Neural progenitor cell (in vitro differentiated cells): ENCODE measurements around the gene S100A5. TPM values are rescaled to one million over a fixed set of nuclear protein-coding genes. Genes with fewer than 3 reads are reported as not detected.

Experiments used
- DNase-seq: peaks from one replicate; pipeline ENCODE4 v3.0.0-alpha.2; 2016; ENCODE audit warnings: low spot score
- H2AFZ ChIP-seq: fragments of 200-600 bp; sonication (generic); replicated peaks from 2 replicates; pipeline ENCODE4 v1.6.1; 2016; ENCODE audit warnings: antibody characterized with exemption
- H3F3A ChIP-seq: fragments of 200-600 bp; sonication (generic); 2 replicates; pipeline ENCODE4 v1.6.1; 2016; ENCODE audit warnings: antibody characterized with exemption, low read depth
- H3K27ac ChIP-seq: fragments of 200-600 bp; sonication (generic); 2 replicates; pipeline ENCODE4 v1.5.1; 2016; ENCODE audit warnings: mild to moderate bottlenecking
- H3K27me3 ChIP-seq: fragments of 200-600 bp; sonication (generic); 2 replicates; pipeline ENCODE4 v1.6.1; 2016; ENCODE audit warnings: mild to moderate bottlenecking, moderate library complexity
- H3K36me3 ChIP-seq: fragments of 200-600 bp; sonication (generic); 2 replicates; pipeline ENCODE4 v1.5.1; 2016
- H3K4me1 ChIP-seq: fragments of 200-600 bp; sonication (generic); 2 replicates; pipeline ENCODE4 v1.6.1; 2016; ENCODE audit warnings: mixed run types
- H3K4me2 ChIP-seq: fragments of 200-600 bp; sonication (generic); 2 replicates; pipeline ENCODE4 v1.6.1; 2016
- H3K4me3 ChIP-seq: fragments of 200-600 bp; sonication (generic); 2 replicates; pipeline ENCODE4 v1.5.1; 2016
- H3K79me2 ChIP-seq: fragments of 200-600 bp; sonication (generic); 2 replicates; pipeline ENCODE4 v1.6.1; 2016; ENCODE audit warnings: low read depth
- H3K9ac ChIP-seq: fragments of 200-600 bp; sonication (generic); 2 replicates; pipeline ENCODE4 v1.6.1; 2016
- H3K9me3 ChIP-seq: fragments of 200-600 bp; sonication (generic); 2 replicates; pipeline ENCODE4 v1.5.1; 2016; ENCODE audit warnings: low read depth
- H4K20me1 ChIP-seq: fragments of 200-600 bp; sonication (generic); 2 replicates; pipeline ENCODE4 v1.6.1; 2016; ENCODE audit warnings: low read depth
- H3K27ac Mint-ChIP-seq: 3 replicates; pipeline ENCODE4 v1.8.0; 2021; ENCODE audit warnings: mixed read lengths
- H3K27me3 Mint-ChIP-seq: 2 replicates; pipeline ENCODE4 v1.8.0; 2022; ENCODE audit warnings: low read depth, mild to moderate bottlenecking, inconsistent platforms, moderate library complexity, mixed read lengths; ENCODE audit not compliant: insufficient read depth
- H3K36me3 Mint-ChIP-seq: 3 replicates; pipeline ENCODE4 v1.8.0; 2021; ENCODE audit warnings: mixed read lengths
- H3K4me1 Mint-ChIP-seq: 3 replicates; pipeline ENCODE4 v1.8.0; 2021; ENCODE audit warnings: mixed read lengths
- H3K4me3 Mint-ChIP-seq: 3 replicates; pipeline ENCODE4 v1.8.0; 2021; ENCODE audit warnings: mild to moderate bottlenecking, moderate library complexity, mixed read lengths
- H3K9me3 Mint-ChIP-seq: 3 replicates; pipeline ENCODE4 v1.8.0; 2020; ENCODE audit warnings: mixed read lengths
- CTCF ChIP-seq: fragments of 200-600 bp; sonication (generic); IDR thresholded peaks from 2 replicates; pipeline ENCODE4 v1.5.1; 2017; ENCODE audit warnings: antibody characterized with exemption, mild to moderate bottlenecking
- EZH2 ChIP-seq: fragments of 200-600 bp; sonication (generic); IDR thresholded peaks from 2 replicates; pipeline ENCODE4 v1.6.1; 2017; ENCODE audit warnings: antibody characterized with exemption, mild to moderate bottlenecking, moderate library complexity
- EZH2phosphoT487 ChIP-seq: fragments of 200-600 bp; sonication (generic); IDR thresholded peaks from 2 replicates; pipeline ENCODE4 v1.6.1; 2017; ENCODE audit warnings: antibody characterized with exemption
- total RNA-seq: library from RNA; depleted of rRNA; stranded (reverse); fragments of >200 nt; gene quantifications from 2 replicates; pipeline ENCODE4 v1.2.3, GENCODE V29; 2015; ENCODE audit warnings: low replicate concordance

S100A5 gene
- total RNA-seq, 1 donor from 2014 or later: not detected

DNA sequence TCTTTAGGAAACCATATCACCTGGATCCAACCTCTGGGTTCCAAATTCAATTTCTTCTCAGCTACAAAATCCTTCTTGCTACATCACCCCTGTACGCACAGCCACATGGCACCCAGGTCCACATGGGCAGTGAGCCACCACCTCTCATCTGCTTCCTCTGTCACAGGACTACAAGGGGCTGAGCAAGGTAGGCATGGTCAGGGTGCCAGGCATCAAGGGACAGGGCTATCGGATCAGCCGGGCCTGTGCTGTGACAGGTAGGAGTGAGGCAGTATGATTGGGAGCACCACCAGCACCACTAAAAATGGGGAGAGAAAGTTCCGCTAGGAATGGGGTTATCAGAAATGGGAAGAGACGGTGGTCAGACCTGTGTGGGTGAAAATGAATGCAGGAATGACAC is 34.3 kb downstream of the S100A5 start:
- Histone ChIP-seq H3K4me1 (no peaks in the 10 kb centered on the region), H2AFZ (no peak overlapping the region), H3K9me3 (no peaks in the 10 kb centered on the region), H3K4me2 (no peak overlapping the region), H3K9ac (no peak overlapping the region), H3K36me3 (no peaks in the 10 kb centered on the region), H3K27me3 (peaks cover 1% of the 10 kb centered on the region), H3F3A (peaks cover 3% of the 10 kb centered on the region), H3K4me3 (no peak overlapping the region), H4K20me1 (no peaks in the 10 kb centered on the region), H3K79me2 (no peaks in the 10 kb centered on the region), H3K27ac (no peak overlapping the region)
- no peak overlapping the region for H3K27ac Mint-ChIP-seq
- no peak overlapping the region for H3K4me3 Mint-ChIP-seq
- peaks cover 16% of the 10 kb centered on the region for H3K4me1 Mint-ChIP-seq
- TF ChIP-seq EZH2 (no peak), CTCF (no peak), EZH2phosphoT487 (no peak)
- H3K27me3 Mint-ChIP-seq: peaks cover 5% of the 10 kb centered on the region
- H3K36me3 Mint-ChIP-seq: no peaks in the 10 kb centered on the region
- H3K9me3 Mint-ChIP-seq: no peaks in the 10 kb centered on the region
- no peak for DNase-seq

DNA sequence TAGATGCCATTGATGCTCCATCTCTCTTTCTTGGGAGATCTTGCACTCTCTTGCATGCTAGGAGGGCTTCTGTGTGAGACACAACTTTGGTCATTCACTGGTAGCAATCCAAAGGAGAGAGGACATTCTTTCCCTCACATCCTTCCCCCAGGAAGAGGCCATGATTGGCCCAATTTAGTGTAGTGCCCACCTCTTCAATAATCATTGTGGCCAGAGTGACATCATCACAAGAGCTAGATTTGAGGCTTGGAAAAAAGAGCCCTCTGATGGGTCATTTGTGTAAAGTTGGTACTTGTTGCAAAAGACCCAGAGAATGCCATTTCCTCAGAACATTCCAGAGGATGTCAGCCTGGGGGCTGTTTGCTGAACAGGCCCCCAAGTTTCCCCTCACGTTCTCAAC is 35.2 kb downstream of the S100A5 start:
- Histone ChIP-seq H3K9ac (no peak overlapping the region), H3K27ac (no peak overlapping the region), H3F3A (peaks cover 1% of the 10 kb centered on the region), H3K27me3 (no peaks in the 10 kb centered on the region), H3K4me3 (no peak overlapping the region), H3K4me2 (no peak overlapping the region), H2AFZ (no peak overlapping the region), H4K20me1 (no peaks in the 10 kb centered on the region), H3K4me1 (no peaks in the 10 kb centered on the region), H3K79me2 (no peaks in the 10 kb centered on the region), H3K36me3 (no peaks in the 10 kb centered on the region), H3K9me3 (no peaks in the 10 kb centered on the region)
- no peaks in the 10 kb centered on the region for H3K9me3 Mint-ChIP-seq
- no peaks in the 10 kb centered on the region for H3K36me3 Mint-ChIP-seq
- TF ChIP-seq CTCF (no peak), EZH2phosphoT487 (no peak), EZH2 (no peak)
- no peak overlapping the region for H3K27ac Mint-ChIP-seq
- peaks cover 11% of the 10 kb centered on the region for H3K4me1 Mint-ChIP-seq
- H3K4me3 Mint-ChIP-seq: no peak overlapping the region
- H3K27me3 Mint-ChIP-seq: peaks cover 6% of the 10 kb centered on the region
- DNase-seq: no peak

DNA sequence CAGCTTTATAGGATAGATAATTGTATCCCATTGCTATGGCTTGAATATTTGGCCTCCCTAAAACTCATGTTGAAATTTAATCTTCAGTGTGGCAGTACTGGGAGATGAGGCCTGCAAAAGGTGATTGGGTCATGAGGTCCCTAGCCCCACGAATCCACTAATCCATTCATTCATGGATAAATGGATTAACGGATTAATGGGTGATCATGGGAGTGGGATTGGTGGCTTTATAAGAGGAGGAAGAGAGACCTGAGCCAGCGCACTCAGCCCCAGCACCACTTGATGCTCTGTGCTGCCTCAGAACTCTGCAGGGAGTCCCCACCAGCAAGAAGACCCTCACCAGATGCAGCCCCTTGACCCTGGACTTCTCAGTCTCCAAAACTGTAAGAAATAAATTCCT is 37.0 kb downstream of the S100A5 start:
- H3K4me3 Mint-ChIP-seq: peak overlapping the region; percentile 54
- Histone ChIP-seq H3K4me1 (no peaks in the 10 kb centered on the region), H3K4me3 (no peak overlapping the region), H3K36me3 (no peaks in the 10 kb centered on the region), H3F3A (no peaks in the 10 kb centered on the region), H3K9me3 (no peaks in the 10 kb centered on the region), H3K27me3 (no peaks in the 10 kb centered on the region), H3K9ac (no peak overlapping the region), H3K27ac (no peak overlapping the region), H2AFZ (no peak overlapping the region), H4K20me1 (no peaks in the 10 kb centered on the region), H3K79me2 (no peaks in the 10 kb centered on the region), H3K4me2 (no peak overlapping the region)
- H3K4me1 Mint-ChIP-seq: peaks cover 11% of the 10 kb centered on the region
- H3K36me3 Mint-ChIP-seq: no peaks in the 10 kb centered on the region
- DNase-seq: no peak
- peaks cover 9% of the 10 kb centered on the region for H3K27me3 Mint-ChIP-seq
- no peaks in the 10 kb centered on the region for H3K9me3 Mint-ChIP-seq
- H3K27ac Mint-ChIP-seq: peak overlapping the region; percentile 19
- TF ChIP-seq CTCF: no peak
- TF ChIP-seq EZH2phosphoT487: no peak
- no peak for TF ChIP-seq EZH2
